ENCODE data around the gene MED26.

DNA sequence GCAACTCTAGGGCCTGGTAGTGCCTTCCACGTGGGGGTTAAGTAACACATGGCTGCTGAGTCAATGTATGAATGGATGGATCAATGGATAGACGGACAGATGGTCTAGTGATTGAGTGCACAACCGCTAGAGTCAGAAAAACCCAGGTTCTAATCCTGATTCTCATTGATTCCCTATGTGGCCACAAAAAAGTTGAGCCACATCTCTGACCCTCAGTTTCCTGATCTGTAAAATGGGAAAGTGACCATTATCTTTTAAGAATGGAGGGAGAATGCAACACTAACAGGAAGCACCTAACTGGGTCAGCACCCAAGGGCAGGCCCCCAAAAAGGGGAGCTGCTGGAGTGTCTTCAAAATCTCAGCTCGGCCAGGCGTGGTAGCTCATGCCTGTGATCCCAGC lies 29.4 kb upstream of the MED26 start:
- TF ChIP-seq EZH2 (IDR thresholded peaks at IDR 0.05; ENCODE audit: low read depth, unreplicated experiment) (no peak), POLR2AphosphoS5 (IDR thresholded peaks at IDR 0.05; ENCODE audit: low read depth) (no peak), EZH2phosphoT487 (IDR thresholded peaks at IDR 0.05; ENCODE audit: unreplicated experiment) (no peak), NANOG (IDR thresholded peaks at IDR 0.05; ENCODE audit: borderline replicate concordance) (no peak)
- TF ChIP-seq, protein P1, sequence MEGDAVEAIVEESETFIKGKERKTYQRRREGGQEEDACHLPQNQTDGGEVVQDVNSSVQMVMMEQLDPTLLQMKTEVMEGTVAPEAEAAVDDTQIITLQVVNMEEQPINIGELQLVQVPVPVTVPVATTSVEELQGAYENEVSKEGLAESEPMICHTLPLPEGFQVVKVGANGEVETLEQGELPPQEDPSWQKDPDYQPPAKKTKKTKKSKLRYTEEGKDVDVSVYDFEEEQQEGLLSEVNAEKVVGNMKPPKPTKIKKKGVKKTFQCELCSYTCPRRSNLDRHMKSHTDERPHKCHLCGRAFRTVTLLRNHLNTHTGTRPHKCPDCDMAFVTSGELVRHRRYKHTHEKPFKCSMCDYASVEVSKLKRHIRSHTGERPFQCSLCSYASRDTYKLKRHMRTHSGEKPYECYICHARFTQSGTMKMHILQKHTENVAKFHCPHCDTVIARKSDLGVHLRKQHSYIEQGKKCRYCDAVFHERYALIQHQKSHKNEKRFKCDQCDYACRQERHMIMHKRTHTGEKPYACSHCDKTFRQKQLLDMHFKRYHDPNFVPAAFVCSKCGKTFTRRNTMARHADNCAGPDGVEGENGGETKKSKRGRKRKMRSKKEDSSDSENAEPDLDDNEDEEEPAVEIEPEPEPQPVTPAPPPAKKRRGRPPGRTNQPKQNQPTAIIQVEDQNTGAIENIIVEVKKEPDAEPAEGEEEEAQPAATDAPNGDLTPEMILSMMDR (conservative IDR thresholded peaks at IDR 0.05; ENCODE audit: low read depth in 2 of 2), result no peak
- TF ChIP-seq, protein P2, sequence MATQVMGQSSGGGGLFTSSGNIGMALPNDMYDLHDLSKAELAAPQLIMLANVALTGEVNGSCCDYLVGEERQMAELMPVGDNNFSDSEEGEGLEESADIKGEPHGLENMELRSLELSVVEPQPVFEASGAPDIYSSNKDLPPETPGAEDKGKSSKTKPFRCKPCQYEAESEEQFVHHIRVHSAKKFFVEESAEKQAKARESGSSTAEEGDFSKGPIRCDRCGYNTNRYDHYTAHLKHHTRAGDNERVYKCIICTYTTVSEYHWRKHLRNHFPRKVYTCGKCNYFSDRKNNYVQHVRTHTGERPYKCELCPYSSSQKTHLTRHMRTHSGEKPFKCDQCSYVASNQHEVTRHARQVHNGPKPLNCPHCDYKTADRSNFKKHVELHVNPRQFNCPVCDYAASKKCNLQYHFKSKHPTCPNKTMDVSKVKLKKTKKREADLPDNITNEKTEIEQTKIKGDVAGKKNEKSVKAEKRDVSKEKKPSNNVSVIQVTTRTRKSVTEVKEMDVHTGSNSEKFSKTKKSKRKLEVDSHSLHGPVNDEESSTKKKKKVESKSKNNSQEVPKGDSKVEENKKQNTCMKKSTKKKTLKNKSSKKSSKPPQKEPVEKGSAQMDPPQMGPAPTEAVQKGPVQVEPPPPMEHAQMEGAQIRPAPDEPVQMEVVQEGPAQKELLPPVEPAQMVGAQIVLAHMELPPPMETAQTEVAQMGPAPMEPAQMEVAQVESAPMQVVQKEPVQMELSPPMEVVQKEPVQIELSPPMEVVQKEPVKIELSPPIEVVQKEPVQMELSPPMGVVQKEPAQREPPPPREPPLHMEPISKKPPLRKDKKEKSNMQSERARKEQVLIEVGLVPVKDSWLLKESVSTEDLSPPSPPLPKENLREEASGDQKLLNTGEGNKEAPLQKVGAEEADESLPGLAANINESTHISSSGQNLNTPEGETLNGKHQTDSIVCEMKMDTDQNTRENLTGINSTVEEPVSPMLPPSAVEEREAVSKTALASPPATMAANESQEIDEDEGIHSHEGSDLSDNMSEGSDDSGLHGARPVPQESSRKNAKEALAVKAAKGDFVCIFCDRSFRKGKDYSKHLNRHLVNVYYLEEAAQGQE (IDR thresholded peaks at IDR 0.05; ENCODE audit: unreplicated experiment), result no peak
